Measurements from ENCODE around the gene RAB12.
"Not testable (repeated sequence)": the region's sequence is repeated elsewhere in the genome, so short reads cannot be mapped to it uniquely, and the experiment has no call there.

The RAB12 gene

DNA sequence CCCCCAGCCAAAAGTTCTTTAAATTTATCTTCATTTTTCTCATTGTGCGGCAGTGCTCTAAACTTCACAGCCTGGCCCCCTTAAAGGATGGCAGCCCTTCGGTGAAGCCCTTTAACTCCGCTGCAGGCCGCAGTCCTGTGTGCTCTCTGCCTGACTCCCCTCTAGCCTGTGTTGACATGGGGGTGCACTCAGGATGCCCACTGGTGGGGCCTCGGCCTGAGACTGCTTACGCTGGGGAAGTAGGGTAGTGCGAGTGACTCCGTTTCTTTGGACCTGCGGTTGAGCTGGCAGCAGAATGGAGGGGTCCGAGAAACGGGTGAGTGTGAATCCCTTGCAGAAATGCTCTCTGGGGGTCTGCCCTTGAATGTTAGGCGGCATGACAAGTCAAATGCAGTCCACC lies 5.6 kb downstream of the RAB12 start:
- no peak for DNase-seq

GRCh38 chr18:8615397-8616027 lies 6.3 kb downstream of the RAB12 start:
- peak; percentile 23 for DNase-seq

DNA sequence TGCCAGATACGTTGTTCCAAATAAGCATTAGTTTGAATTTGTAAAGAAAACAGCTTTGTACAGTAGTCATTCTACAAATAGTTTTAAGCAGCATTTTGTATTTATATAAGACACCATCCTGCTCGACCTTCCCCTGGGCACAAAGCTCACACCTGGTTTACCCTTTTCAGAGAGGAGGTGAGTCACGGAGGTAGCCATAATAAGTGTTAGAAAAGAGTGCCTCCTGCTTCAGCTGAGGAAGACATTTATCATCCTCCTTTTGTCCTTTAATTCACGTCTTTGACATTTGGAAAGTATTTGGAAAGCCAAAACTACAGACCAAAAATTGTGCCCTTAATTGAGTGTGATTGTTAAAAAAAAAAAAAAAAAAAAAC lies 6.8 kb downstream of the RAB12 start:
- no peak for DNase-seq

DNA sequence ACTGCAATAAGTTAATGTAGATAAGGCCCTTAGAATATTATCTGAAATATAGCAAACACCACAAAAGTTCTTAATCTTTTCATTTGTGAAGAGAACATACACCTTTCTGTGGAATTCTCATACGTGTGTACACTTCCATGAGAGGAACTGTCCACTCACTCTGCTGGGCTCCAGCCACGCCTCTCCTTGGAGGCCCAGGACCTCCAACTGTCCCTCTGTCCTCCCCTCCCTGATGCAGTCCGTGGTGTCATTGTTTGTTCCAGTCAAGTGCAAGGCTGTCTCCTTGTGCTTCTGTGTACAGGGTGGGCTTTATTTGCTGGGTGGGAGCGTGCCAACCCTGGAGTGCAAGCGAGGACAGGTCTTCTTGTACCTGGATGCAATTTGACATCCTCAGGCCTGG lies 8.7 kb downstream of the RAB12 start:
- no peak for DNase-seq

DNA sequence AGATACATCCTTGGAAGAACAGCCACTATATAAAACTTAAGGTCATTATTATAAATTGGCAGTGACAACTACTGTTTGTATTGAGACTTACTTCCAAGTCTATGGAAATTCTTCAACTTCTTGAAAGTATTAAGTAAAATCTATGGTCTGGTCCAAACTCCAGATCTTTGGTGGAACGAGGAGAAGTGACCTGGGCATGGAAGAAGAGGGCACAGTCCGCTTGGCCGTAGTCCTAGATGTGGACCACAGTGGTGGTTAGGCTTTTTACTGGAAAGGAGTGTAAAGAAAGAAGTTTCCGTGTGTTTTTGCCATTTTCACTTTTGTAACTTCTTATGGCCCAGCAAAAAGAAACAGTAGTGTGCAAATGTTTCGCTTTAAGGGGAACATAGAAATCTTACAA lies 9.8 kb downstream of the RAB12 start:
- no peak for DNase-seq

DNA sequence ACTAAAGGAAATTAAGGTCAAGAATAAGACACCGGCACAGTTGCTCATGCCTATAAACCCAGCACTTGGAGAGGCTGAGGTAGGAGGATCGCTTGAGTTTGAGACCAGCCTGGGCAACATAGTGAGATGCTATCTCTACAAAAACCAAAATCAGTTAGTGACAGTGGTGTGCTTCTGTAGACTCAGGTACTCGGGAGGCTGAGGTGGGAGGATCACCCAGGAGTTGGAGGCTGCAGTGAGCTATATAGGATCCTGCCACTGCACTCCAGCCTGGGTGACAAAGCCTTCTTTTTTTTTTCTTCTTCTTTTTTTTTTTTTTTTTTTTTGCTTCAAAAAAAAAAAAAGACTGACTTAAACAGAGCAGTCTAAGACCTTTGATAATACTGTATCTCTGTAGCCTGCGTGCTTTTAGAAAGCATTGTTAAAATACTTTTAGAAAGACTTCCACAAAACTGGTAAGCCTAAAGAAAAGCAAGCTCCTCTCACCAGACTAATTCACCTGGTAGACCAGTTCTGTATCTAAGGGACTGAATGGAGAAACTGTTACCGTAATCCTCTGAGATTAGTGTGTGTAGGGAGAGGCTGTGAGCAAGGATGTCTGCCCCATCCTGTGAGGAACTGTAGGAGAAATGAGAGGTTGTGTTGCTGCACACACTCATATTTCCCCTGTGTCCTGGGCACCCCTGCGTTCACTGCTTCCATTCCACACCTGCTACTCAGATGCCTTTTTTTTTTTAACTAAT lies 10.8 kb downstream of the RAB12 start:
- no peak for DNase-seq

GRCh38 chr18:8620845-8621244 lies 11.6 kb downstream of the RAB12 start:
- no peak for DNase-seq

DNA sequence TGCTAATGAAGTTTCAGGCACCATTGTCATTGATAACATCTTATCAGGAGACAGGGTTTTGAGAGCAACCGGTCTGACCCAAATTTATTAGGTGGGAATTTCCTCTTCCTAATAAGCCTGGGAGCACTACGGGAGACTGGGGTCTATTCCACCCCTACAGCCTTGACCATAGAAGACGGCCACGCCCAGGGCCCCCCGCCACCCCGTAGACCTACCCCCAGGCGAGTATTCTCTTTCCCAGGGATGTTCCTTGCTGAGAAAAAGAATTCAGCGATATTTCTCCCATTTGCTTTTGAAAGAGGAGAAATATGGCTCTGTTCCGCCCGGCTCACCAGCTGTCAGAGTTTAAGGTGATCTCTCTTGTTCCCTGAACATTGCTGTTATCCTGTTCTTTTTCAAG lies 13.4 kb downstream of the RAB12 start:
- not testable (repeated sequence) for DNase-seq

DNA sequence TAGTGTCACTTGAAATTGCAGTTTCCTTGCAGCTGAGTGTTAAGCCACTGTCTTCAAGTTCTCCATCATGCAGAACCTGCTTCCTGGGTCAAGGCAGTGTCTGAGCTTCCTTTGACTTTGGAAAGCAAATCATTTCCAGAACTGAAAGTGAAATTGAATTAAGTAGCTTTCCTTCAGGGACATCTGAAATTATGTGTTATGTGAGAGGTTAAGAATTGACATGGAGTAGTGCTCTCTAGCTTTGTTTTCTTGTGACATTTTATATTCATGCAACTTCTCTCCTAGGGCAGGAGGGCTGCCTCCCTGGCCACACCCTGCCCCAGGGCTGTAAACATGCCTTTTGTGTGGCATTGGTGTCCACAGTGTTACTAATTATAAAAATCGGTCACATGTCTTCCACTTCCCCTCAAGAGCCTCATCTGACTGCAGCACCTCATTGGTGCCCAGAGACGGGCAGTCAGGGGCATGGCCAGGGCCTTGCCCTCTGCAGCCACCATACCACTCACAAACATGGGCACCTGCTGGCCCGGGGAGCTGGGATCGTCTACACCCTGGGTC lies 14.4 kb downstream of the RAB12 start:
- DNase-seq = peak; percentile 42

- no peak for DNase-seq
Measured at GRCh38 chr18:8625461-8626092, 16.3 kb downstream of the RAB12 start.

DNA sequence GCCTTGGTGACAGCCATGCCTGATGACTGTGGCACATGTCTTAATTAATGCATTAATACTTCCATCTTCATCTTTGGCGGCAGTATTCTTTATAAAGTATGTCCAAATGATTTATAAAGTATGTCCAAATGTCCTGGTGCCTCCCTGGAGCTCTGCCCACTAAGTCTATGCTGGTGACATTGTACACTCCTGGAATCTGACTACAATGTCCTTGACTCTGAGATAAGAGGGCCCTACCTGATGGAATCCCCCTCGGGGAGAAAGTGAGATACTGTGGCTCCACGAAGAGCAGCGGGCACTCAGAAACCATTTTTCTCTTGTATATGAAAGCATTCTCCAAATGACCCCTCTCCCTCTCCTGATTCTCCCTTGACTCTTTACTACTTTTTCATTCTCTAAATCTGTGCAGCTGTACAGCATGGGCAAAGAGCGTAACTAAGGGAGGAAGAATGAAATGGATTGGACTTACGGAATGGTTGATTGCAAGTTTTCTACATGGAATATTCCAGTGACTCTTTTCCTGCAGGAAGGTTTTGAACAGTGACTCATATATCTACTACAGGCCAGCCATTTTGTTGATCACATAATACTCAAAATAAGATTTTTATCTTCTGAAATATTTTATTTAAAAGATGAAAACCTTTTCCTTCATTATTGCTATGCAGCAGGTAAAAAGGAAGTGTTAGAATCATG lies 17.3 kb downstream of the RAB12 start:
- DNase-seq = no peak

DNA sequence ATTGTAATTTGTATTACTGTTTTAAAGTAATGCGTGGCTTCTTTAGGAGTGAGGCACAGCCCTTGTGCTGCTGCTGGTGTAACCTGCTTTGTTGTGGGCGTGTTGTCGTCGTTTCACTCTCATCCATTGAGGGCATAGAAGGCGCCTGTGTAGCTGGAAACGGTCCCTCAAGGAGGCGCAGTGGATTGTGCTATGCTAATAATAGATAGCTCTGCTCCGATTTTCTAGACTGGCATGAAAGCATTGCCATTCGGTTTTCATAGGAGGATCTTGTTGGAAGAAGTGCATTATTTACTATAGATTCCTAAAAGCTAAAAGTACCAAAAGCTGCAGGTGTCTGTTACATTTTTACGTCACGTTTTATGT lies 17.9 kb downstream of the RAB12 start:
- DNase-seq = no peak

- DNase-seq = no peak
Measured at GRCh38 chr18:8627540-8627939, 18.3 kb downstream of the RAB12 start.

- DNase-seq = no peak
Measured at GRCh38 chr18:8629602-8630001, 20.4 kb downstream of the RAB12 start.

- no peak for DNase-seq
Measured at GRCh38 chr18:8630546-8630945, 21.3 kb downstream of the RAB12 start.

- no peak for DNase-seq
Measured at GRCh38 chr18:8631265-8631664, 22.0 kb downstream of the RAB12 start.

- no peak for DNase-seq
Measured at GRCh38 chr18:8632386-8632785, 23.1 kb downstream of the RAB12 start.

DNA sequence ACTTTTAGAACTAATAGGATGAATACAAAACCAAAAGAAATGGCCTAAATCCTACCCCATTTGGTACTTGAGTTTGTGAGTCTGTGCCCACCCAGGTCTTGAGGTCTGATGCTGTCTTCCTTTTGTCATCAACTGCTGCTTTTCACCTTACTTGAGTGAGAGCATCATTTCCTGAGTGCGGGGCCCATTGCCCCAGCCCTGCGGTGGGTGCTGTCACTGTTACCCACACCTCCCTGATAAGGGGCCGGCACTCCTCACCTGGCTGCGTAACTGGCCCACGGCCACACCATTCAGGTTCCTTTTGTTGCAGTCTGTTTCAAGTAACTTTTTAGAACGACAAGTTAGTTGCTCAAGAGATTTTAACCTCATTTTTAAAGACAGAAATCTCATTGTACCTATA lies 25.3 kb downstream of the RAB12 start:
- DNase-seq = no peak

DNA sequence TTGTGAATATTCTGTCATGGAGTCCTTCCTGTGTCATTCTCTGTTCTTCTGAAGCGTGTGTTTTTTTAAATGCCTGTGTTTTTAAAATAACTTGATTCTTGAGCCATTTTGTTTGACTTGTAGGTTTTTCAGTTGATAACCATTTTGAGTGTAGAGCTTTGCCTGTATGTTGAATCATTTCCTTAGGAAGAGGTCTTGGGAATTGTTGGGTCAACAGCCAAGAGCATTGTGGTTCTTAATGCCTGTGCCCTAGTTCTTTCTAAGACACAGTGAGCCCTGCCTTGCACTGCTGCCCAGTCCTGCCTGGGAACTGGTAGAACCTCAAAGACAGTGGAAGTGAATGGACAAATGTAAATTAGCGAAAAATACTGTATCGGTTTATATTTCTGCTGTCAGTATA lies 25.9 kb downstream of the RAB12 start:
- DNase-seq = no peak

DNA sequence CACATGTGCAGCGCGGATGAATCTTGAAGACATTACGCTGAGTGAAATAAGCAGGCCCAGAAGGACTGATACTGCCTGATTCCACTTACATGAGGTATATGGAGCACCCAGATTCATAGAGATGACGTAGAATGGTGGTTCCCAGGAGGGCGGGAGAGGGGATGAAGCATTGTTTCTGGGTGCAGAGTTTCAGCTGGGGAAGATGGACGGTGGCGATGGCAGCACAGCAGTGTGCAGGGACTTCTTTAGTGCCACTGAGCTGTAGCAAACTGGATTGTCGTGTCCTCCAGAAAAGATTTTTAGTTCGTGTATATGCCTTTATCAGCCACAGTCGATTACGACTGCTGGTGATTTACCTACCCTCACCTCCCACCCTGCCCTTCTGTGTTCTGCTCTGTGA lies 30.5 kb downstream of the RAB12 start:
- no peak for DNase-seq

DNA sequence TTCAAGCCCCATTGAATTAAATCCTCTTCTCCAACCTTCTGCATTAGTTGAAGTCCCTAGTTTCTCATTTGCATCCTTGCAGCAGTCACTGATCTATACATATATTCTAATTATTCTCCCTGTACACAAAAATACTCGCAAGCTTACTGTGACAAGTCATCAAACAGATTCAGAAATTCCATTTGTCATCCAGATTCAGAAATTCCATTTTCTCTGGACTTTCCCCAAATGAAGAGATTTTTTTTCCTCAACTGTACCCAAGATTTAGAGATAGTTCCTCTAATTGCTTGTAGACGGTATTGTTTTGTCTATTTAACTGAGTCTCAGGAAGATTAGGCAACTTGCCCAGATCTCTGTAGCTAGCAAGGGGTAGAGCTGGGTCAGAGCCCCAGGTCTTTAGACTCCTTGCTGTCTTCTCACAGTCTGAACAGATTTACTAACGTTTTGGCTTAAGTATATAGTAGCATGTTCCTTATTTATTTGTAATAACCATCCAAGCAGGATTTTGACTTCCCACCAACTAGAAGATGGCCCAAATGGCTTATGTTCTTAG lies 34.2 kb downstream of the RAB12 start:
- no peak for DNase-seq

DNA sequence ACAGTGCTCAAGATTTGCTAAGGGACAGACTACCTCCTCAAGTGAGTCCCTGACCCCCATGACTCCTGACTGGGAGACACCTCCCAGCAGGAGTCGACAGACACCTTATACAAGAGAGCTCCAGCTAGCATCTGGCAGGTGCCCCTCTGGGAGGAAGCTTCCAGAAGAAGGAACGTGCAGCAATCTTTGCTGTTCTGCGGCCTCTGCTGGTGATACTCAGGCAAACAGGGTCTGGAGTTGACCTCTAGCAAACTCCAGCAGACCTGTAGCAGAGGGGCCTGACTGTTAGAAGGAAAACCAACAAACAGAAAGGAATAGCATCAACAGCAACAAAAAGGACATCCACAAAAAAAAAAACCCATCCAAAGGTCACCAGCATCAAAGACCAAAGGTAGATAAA lies 38.1 kb downstream of the RAB12 start:
- not testable (repeated sequence) for DNase-seq
